Measurements from ENCODE around the gene CLCA4.

GRCh38 chr1:86505564-86505902 is 41.3 kb upstream of the CLCA4 start:
- TF ChIP-seq BCL11A (IDR thresholded peaks at IDR 0.05; ENCODE audit: low read depth, low read length) (no peak), ZNF274 (IDR thresholded peaks at IDR 0.05; ENCODE audit: insufficient read depth, insufficient read length) (no peak), PAX8 (IDR thresholded peaks at IDR 0.05) (no peak), EP300 (IDR thresholded peaks at IDR 0.05; ENCODE audit: borderline replicate concordance in 1 of 2, control insufficient read depth in 1 of 2, low read depth in 2 of 2, low read length in 2 of 2) (no peak), RAD21 (IDR thresholded peaks at IDR 0.05; ENCODE audit: insufficient read depth, low read depth, low read length) (no peak), CTCF (IDR thresholded peaks at IDR 0.05 in 2 of 3, conservative IDR thresholded peaks at IDR 0.05 in 1 of 3; ENCODE audit: control insufficient read depth in 2 of 3, extremely low read depth in 1 of 3, insufficient read depth in 1 of 3, low read depth in 3 of 3, low read length in 3 of 3) (no peak), USF2 (IDR thresholded peaks at IDR 0.05; ENCODE audit: borderline replicate concordance, low read depth, low read length) (no peak), NFYB (IDR thresholded peaks at IDR 0.05; ENCODE audit: insufficient read depth, low read depth, low read length) (no peak), FOXM1 (IDR thresholded peaks at IDR 0.05; ENCODE audit: low read depth, low read length) (no peak), EZH2 (IDR thresholded peaks at IDR 0.05; ENCODE audit: borderline replicate concordance, control insufficient read depth, low read depth, low read length) (no peak), POLR2AphosphoS5 (IDR thresholded peaks at IDR 0.05; ENCODE audit: low read length) (no peak), ZBTB4 (CRISPR knock-in tag; IDR thresholded peaks at IDR 0.05) (no peak), SRF (IDR thresholded peaks at IDR 0.05; ENCODE audit: low read depth in 2 of 2, low read length in 2 of 2) (no peak)

Data from GM12878 (cell line).